Measurements from ENCODE around the gene PPIL6.

GRCh38 chr6:109440331-109441068, at the start of gene PPIL6, which contains the start of gene SMPD2:
- TF ChIP-seq TAF1 (IDR thresholded peaks at IDR 0.05; ENCODE audit: borderline replicate concordance, low read depth, low read length) = peak; percentile 36; the same call in 1 of the 2 replicates
- no peak for TF ChIP-seq POLR2AphosphoS5 (IDR thresholded peaks at IDR 0.05; ENCODE audit: low read depth, low read length)

All from GM12892 (cell line).